Stimulated activated CD8-positive, alpha-beta memory T cell treated with anti-CD3 and anti-CD28 coated beads, Interleukin-12 subunit alpha, Interleukin-12 subunit beta, amount 100 ng/mL, for 24 hours (primary cell): ENCODE results near the gene RALGPS1.

Experiments
- DNase-seq: peaks from one replicate; pipeline ENCODE4 v3.0.0-alpha.2; 2020; ENCODE audit errors: extremely low read depth

The RALGPS1 gene

GRCh38 chr9:127174386-127175318 lies 260.1 kb downstream of the RALGPS1 start:
- DNase-seq, result no peak

- no peak for DNase-seq
These were observed 260.7 kb downstream of the RALGPS1 start for GRCh38 chr9:127175319-127175715.

GRCh38 chr9:127175764-127176163 lies 261.2 kb downstream of the RALGPS1 start:
- DNase-seq, result no peak

GRCh38 chr9:127176631-127177030 lies 262.0 kb downstream of the RALGPS1 start:
- DNase-seq, result no peak

GRCh38 chr9:127177231-127177630 lies 262.6 kb downstream of the RALGPS1 start:
- DNase-seq, result no peak

- no peak for DNase-seq
These were observed 263.2 kb downstream of the RALGPS1 start for GRCh38 chr9:127177665-127178265.

GRCh38 chr9:127178686-127179632 lies 264.4 kb downstream of the RALGPS1 start:
- DNase-seq, result no peak

- DNase-seq, result no peak
These were observed 265.3 kb downstream of the RALGPS1 start for GRCh38 chr9:127179633-127180441.

- DNase-seq, result no peak
These were observed 266.1 kb downstream of the RALGPS1 start for GRCh38 chr9:127180457-127181314.

GRCh38 chr9:127181315-127181580 lies 266.7 kb downstream of the RALGPS1 start:
- no peak for DNase-seq

- DNase-seq, result no peak
These were observed 267.1 kb downstream of the RALGPS1 start for GRCh38 chr9:127181595-127182190.

- no peak for DNase-seq
These were observed 268.5 kb downstream of the RALGPS1 start for GRCh38 chr9:127182901-127183746.

GRCh38 chr9:127183814-127184582 lies 269.4 kb downstream of the RALGPS1 start:
- DNase-seq, result no peak

- DNase-seq, result no peak
These were observed 270.1 kb downstream of the RALGPS1 start for GRCh38 chr9:127184641-127185040.

- no peak for DNase-seq
These were observed 270.6 kb downstream of the RALGPS1 start for GRCh38 chr9:127185181-127185580.

- DNase-seq, result no peak
These were observed 271.6 kb downstream of the RALGPS1 start for GRCh38 chr9:127185931-127186781.

GRCh38 chr9:127186806-127187205 lies 272.2 kb downstream of the RALGPS1 start:
- no peak for DNase-seq
